GM13976 (cell line): ENCODE data around the gene MLLT6.

Experiments
- DNase-seq: peaks from one replicate; pipeline ENCODE4 v3.0.0; 2012; ENCODE audit warnings: low spot score
- in situ Hi-C: fragments of 300-500 bp; cut with MboI; formaldehyde crosslinking; loops from one replicate; pipeline ENCODE4 v1.12.0; 2022; ENCODE audit warnings: low sequenced_read_pairs, mixed read lengths, inconsistent platforms; ENCODE audit not compliant: unreplicated experiment
- TF ChIP-seq, protein P1 (sequence below): IDR thresholded peaks from 2 replicates; pipeline ENCODE4 v1.5.1; 2012; ENCODE audit warnings: borderline replicate concordance, mild to moderate bottlenecking; ENCODE audit not compliant: insufficient read depth; ENCODE audit errors: extremely low read depth, missing control alignments, control extremely low read depth

MLLT6 gene

DNA sequence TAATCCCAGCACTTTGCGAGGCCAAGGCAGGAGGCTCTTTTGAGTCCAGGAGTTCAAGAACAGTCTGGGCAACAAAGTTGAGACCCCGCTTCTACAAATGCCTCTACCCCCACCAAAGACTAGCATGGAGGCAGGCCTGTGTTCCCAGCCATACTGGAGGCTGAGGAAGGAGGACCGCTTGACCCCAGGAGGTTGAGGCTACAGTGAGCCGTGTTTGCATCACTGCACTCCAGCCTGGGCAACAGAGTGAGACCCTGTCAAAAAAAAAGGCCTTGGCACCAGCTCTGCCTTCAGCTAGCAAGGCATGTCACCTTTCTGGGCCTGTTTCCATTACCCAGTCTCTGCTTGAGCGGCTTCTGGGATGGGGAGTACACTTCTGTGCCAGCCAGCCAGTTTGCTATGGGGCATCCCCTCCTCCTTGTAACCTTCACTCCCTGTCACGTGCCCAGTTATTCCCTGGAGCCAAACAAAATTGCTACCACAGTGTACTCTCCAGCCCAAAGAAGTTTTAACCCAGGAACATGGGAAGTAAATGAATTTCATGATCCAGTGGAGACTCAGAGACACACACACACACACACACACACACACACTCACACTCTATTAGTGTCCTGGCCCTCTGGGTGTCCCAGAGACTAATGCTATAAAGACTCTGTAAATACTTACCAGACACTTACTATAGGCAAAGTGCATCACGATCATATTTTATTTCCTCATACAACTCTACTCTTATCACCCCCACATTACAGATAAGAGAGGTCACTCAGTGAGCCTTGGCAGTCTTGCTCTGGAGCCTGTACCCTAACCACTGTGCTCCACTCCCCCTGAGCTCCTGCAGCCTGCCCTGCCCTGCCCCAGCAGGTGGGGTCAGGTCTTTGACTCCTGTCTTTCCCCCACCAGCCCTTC lies 27.6 kb downstream of the MLLT6 start:
- TF ChIP-seq, protein P1, sequence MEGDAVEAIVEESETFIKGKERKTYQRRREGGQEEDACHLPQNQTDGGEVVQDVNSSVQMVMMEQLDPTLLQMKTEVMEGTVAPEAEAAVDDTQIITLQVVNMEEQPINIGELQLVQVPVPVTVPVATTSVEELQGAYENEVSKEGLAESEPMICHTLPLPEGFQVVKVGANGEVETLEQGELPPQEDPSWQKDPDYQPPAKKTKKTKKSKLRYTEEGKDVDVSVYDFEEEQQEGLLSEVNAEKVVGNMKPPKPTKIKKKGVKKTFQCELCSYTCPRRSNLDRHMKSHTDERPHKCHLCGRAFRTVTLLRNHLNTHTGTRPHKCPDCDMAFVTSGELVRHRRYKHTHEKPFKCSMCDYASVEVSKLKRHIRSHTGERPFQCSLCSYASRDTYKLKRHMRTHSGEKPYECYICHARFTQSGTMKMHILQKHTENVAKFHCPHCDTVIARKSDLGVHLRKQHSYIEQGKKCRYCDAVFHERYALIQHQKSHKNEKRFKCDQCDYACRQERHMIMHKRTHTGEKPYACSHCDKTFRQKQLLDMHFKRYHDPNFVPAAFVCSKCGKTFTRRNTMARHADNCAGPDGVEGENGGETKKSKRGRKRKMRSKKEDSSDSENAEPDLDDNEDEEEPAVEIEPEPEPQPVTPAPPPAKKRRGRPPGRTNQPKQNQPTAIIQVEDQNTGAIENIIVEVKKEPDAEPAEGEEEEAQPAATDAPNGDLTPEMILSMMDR = no peak
- DNase-seq = no peak
- in situ Hi-C loops = no loop called here

DNA sequence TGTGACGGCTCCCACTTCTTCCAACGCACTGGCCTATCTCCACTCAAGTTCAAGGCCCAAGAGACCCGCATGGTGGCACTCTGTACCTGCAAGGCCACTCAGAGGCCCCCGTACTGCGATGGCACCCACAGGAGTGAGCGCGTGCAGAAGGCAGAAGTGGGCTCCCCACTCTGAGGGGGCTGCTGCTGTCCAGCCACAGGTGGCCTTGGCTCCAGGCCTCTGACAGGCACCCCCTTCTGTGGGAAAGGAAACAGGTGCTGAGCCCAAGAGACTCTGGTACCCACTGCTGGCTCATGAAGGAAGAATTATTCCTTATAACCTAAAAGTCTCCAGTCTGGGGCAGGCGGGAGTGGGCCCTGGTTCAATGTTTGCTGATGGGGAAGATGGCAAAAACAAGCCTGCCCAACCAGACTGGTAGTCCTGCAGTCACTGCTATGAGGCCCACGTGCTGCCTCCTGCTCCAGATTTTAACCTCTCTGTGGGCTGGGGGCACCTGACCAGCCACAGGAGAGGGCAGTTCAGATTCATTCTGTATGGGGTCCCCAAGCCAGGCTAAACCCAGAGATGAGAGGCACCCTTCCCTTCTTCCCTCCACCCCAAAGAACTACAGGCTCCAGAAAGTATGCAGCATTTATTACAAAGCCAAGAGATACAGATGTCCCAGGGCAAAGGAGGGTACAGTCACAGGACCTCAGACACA lies 28.4 kb downstream of the MLLT6 start:
- in situ Hi-C loops = no loop called here
- no peak for DNase-seq
- TF ChIP-seq, protein P1 = no peak

DNA sequence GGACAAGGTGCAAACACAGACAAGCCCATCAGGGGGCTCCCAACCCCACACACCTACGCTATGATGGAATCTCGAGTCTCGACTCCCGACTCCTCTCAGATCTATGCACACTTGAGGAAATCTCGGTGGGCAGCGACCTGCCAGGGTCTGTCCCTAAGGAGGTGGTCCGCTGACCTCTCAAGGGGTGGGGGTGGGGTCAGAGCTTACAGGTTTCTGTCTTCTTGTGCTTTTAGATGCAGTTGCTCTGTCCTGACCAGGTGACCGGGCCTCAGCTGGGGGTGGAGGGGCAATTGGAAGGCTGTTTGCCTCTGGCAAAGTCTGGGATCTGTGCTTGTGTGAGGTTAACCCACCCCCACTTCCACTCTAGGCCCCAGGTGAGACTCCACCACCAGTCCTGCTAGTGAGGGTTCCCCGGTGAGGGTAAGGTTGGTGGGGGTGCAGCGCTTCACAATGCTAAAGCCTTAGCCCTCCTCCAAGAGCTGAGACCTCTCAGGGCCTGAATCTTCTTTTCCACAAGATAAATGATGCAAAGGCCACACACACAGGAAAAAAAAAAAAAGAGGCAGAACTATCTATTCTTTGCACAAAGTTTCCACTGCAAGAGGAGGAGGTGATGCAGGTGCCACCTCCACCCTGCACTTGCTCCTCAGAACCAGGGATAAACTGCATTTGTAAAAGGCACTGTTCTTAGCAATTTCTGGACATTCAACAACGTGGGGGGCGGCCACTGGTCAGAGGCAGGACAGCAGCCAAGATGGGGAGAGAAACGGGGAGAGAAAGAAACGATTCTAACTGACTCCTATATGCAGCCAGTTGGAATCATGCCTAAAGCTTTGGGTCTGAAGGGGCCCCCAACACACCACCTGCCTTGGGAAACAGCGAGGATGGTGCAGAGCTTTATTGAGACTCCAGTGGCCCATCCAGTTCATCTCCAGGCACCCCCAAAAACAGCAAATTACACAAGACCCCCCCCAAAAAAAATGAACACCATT lies 29.2 kb downstream of the MLLT6 start:
- TF ChIP-seq, protein P1 = peak; percentile 17
- in situ Hi-C loops = no loop called here
- DNase-seq = no peak

DNA sequence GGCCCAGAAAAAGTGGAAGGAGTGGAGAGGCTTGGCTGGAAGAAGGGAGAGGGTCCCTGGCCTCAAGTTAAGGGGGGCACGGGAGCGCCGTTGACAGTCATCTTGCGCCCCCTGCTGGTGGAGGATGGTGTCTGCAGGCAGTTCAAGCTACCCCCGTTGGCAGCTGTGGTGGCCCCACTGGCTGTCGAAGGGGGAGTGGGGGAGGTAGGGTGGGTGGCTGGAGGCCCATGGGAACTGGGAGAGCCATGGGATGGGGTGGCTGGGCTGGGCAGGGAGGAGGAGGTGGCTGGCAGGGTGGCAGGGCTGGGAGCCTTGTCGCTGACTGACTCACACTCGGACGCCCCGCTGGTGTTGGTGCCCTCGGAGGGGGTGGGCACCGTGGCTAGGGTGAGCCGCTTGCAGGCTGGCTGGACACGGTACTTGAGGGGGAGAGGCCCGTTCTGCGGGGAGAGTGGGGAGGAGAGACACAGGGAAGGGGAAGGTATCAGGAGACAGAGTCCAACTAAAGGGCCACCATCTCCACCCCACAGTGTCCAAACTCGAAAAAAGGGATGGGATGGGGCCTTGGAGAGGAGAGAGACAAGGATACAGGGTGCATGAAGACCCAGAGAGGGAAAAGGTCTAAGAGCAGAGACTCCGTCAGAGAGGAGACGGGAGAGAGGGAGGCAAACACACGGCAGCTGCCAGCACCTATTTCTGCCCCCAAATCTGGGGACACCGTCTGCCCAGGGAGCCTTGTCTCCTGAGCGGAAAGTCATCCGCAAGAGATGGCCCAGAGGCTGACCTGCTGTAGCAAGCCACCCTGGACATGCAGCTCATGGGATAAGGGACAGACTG lies 30.3 kb downstream of the MLLT6 start:
- TF ChIP-seq, protein P1 = peak; percentile 85
- peak; percentile 90 for DNase-seq
- in situ Hi-C loops = no loop called here

DNA sequence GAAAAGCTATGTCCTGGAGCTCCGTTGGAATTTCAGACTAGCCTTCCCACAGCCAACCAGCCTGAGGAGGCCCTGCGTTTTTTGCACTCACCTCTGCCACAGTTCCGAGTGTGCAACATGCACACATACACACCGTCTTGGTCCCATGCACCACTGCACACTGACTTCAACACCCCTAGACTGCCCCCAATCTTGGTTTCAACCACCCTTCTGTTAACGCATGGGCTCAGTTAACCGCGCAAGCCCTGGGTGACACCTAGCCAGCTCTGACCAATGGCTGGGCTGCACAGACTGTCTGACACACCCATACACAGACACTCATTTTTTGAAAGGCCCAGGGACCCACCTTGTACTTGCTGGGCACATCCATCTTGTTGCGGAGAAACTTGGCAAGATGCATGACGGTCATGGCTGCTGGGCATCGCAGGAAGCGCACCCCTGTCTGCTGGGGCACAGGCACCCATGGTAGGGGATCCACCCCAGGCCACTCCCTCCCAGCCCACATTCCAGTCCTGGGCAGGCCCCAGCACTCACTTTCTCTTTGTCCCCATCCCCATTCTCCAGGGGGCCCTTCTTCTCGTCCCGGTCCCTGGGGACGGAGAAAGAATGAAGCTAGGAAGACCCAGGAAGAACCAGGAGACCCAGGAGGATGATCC lies 33.1 kb downstream of the MLLT6 start:
- TF ChIP-seq, protein P1 = no peak
- no peak for DNase-seq
- in situ Hi-C loops = no loop called here
